ENCODE results near the gene IQGAP1. TPM values are rescaled to one million over a fixed set of nuclear protein-coding genes. Genes with fewer than 3 reads are reported as not detected.

The IQGAP1 gene
- total and polyA plus RNA-seq, 2 donors (not counting 1 experiment from before 2014, with no cell fraction given) = 222 to 270 TPM

DNA sequence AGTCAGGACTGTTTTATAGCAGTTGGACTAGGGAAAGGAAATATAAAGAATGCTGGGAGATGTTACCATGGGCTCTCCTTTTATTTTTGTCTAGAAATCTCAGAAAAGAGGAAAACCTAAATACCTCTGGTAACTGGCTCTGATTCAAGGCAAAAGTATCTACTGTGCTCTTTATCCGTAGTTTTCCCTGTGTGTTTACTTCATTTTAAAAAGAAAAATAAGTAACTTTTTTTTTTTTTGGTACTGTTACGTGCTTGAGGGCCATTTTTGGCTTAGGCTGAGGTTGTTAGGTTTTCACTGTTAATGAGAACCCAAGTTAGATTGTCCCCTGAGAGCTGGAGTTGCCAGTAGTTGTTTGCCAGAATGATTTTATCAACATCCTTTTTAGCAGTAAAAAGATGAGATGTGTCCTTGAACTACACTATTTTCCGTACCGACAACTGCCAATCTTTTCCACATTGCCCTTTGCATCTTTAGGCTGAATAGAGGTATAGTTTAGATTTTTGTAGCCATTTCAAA, 35.8 kb downstream of the IQGAP1 start:
- no peaks in the 10 kb centered on the region for H3K27me3 ChIP-seq (ENCODE audit: control insufficient read depth, insufficient read depth, low read length)
- H4K20me1 ChIP-seq (ENCODE audit: control insufficient read depth, extremely low read depth, insufficient read depth, low read length) = no peaks in the 10 kb centered on the region
- H3K4me3 ChIP-seq (replicated peaks in 1 of 4; ENCODE audit: control extremely low read depth in 1 of 4, insufficient read depth in 1 of 4, low read depth in 3 of 4, low read length in 4 of 4) = no peak overlapping the region
- no peak overlapping the region for H3K9ac ChIP-seq (ENCODE audit: insufficient read depth, low read length)
- H3K4me1 ChIP-seq (ENCODE audit: control insufficient read depth, extremely low read depth, insufficient read depth, low read length) = peaks cover 24% of the 10 kb centered on the region
- no peaks in the 10 kb centered on the region for H3K9me3 ChIP-seq (ENCODE audit: control insufficient read depth, insufficient read depth, low read depth, low read length)
- no peak for DNase-seq (ENCODE audit: low read depth in 2 of 2)
- H3K27ac ChIP-seq (ENCODE audit: insufficient read depth, low read length) = no peak overlapping the region
- TF ChIP-seq EZH2 (IDR thresholded peaks at IDR 0.05; ENCODE audit: low read length, missing control alignments) = no peak
- TF ChIP-seq, protein P1, sequence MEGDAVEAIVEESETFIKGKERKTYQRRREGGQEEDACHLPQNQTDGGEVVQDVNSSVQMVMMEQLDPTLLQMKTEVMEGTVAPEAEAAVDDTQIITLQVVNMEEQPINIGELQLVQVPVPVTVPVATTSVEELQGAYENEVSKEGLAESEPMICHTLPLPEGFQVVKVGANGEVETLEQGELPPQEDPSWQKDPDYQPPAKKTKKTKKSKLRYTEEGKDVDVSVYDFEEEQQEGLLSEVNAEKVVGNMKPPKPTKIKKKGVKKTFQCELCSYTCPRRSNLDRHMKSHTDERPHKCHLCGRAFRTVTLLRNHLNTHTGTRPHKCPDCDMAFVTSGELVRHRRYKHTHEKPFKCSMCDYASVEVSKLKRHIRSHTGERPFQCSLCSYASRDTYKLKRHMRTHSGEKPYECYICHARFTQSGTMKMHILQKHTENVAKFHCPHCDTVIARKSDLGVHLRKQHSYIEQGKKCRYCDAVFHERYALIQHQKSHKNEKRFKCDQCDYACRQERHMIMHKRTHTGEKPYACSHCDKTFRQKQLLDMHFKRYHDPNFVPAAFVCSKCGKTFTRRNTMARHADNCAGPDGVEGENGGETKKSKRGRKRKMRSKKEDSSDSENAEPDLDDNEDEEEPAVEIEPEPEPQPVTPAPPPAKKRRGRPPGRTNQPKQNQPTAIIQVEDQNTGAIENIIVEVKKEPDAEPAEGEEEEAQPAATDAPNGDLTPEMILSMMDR (conservative IDR thresholded peaks at IDR 0.05 in 1 of 2, IDR thresholded peaks at IDR 0.05 in 1 of 2; ENCODE audit: low read depth in 1 of 2, low read length in 2 of 2) = no peak
- H3K4me2 ChIP-seq (ENCODE audit: extremely low read depth, insufficient read depth, low read length) = peak overlapping the region; percentile 29
- no peak overlapping the region for H2AFZ ChIP-seq (ENCODE audit: low read length)
- peaks cover 78% of the 10 kb centered on the region for H3K79me2 ChIP-seq (ENCODE audit: control insufficient read depth, insufficient read depth, low read length)
- no peaks in the 10 kb centered on the region for H3K36me3 ChIP-seq (ENCODE audit: control insufficient read depth, insufficient read depth, low read length)

DNA sequence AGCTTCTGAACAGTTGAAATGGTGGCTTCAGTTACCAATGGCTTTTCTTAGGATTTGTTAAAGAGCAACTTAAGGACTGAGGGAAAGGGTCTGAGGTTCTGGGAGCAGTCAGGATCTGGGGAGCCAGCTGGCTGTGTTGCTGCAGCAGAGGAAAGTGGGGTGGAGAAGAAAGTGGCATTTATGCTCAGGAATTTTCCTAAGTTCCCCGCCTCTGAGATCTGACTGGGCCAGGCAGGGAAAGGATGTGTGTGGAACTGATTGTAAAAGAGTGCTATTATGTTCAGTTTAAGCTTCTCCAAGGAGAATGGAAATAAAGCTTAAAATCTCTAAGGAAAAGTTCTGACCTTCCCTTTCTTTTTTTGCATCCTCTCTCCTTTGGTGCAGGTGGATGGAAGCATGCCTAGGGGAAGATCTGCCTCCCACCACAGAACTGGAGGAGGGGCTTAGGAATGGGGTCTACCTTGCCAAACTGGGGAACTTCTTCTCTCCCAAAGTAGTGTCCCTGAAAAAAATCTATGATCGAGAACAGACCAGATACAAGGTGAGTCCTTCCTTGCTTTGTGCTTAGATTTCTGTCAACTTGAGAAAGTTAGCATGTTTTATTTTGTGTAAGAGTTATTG, 37.8 kb downstream of the IQGAP1 start:
- H3K4me1 ChIP-seq (ENCODE audit: control insufficient read depth, extremely low read depth, insufficient read depth, low read length) = peaks cover 12% of the 10 kb centered on the region
- DNase-seq (ENCODE audit: low read depth in 2 of 2) = peak in 1 of 2 donors; percentile 38
- no peaks in the 10 kb centered on the region for H3K9me3 ChIP-seq (ENCODE audit: control insufficient read depth, insufficient read depth, low read depth, low read length)
- H3K4me2 ChIP-seq (ENCODE audit: extremely low read depth, insufficient read depth, low read length) = no peak overlapping the region
- H3K27me3 ChIP-seq (ENCODE audit: control insufficient read depth, insufficient read depth, low read length) = no peaks in the 10 kb centered on the region
- peaks cover 67% of the 10 kb centered on the region for H3K79me2 ChIP-seq (ENCODE audit: control insufficient read depth, insufficient read depth, low read length)
- TF ChIP-seq, protein P1 (conservative IDR thresholded peaks at IDR 0.05 in 1 of 2, IDR thresholded peaks at IDR 0.05 in 1 of 2; ENCODE audit: low read depth in 1 of 2, low read length in 2 of 2) = no peak
- no peak for TF ChIP-seq EZH2 (IDR thresholded peaks at IDR 0.05; ENCODE audit: low read length, missing control alignments)
- no peaks in the 10 kb centered on the region for H4K20me1 ChIP-seq (ENCODE audit: control insufficient read depth, extremely low read depth, insufficient read depth, low read length)
- no peak overlapping the region for H2AFZ ChIP-seq (ENCODE audit: low read length)
- H3K9ac ChIP-seq (ENCODE audit: insufficient read depth, low read length) = no peak overlapping the region
- peaks cover 3% of the 10 kb centered on the region for H3K36me3 ChIP-seq (ENCODE audit: control insufficient read depth, insufficient read depth, low read length)
- no peak overlapping the region for H3K27ac ChIP-seq (ENCODE audit: insufficient read depth, low read length)
- H3K4me3 ChIP-seq (replicated peaks in 1 of 4; ENCODE audit: control extremely low read depth in 1 of 4, insufficient read depth in 1 of 4, low read depth in 3 of 4, low read length in 4 of 4) = no peak overlapping the region

DNA sequence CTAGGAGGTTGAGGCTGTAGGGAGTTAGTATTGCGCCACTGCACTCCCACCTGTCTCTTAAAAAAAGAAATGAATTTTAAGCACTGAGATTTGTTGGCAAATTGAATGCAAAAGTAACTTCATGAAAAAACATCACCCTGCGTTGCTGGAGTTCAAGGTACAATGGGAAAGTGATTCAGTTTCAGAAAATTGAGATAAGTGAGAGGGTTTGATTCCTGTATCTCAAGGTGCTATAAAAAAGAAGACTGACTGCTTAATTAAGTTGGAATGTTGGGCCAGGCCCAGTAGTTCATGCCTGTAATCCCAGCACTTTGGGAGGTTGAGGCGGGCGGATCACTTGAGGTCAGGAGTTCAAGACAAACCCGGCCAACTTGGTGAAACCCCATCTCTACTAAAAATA, 39.1 kb downstream of the IQGAP1 start:
- no peaks in the 10 kb centered on the region for H4K20me1 ChIP-seq (ENCODE audit: control insufficient read depth, extremely low read depth, insufficient read depth, low read length)
- H3K9ac ChIP-seq (ENCODE audit: insufficient read depth, low read length) = no peak overlapping the region
- no peak overlapping the region for H3K4me2 ChIP-seq (ENCODE audit: extremely low read depth, insufficient read depth, low read length)
- H3K27ac ChIP-seq (ENCODE audit: insufficient read depth, low read length) = no peak overlapping the region
- H3K4me1 ChIP-seq (ENCODE audit: control insufficient read depth, extremely low read depth, insufficient read depth, low read length) = peaks cover 10% of the 10 kb centered on the region
- H3K4me3 ChIP-seq (replicated peaks in 1 of 4; ENCODE audit: control extremely low read depth in 1 of 4, insufficient read depth in 1 of 4, low read depth in 3 of 4, low read length in 4 of 4) = no peak overlapping the region
- no peaks in the 10 kb centered on the region for H3K27me3 ChIP-seq (ENCODE audit: control insufficient read depth, insufficient read depth, low read length)
- peaks cover 56% of the 10 kb centered on the region for H3K79me2 ChIP-seq (ENCODE audit: control insufficient read depth, insufficient read depth, low read length)
- TF ChIP-seq EZH2 (IDR thresholded peaks at IDR 0.05; ENCODE audit: low read length, missing control alignments) = no peak
- TF ChIP-seq, protein P1 (conservative IDR thresholded peaks at IDR 0.05 in 1 of 2, IDR thresholded peaks at IDR 0.05 in 1 of 2; ENCODE audit: low read depth in 1 of 2, low read length in 2 of 2) = no peak
- H3K9me3 ChIP-seq (ENCODE audit: control insufficient read depth, insufficient read depth, low read depth, low read length) = no peaks in the 10 kb centered on the region
- no peak for DNase-seq (ENCODE audit: low read depth in 2 of 2)
- peaks cover 3% of the 10 kb centered on the region for H3K36me3 ChIP-seq (ENCODE audit: control insufficient read depth, insufficient read depth, low read length)
- no peak overlapping the region for H2AFZ ChIP-seq (ENCODE audit: low read length)
